Tibial artery (tissue), 4 donors: ENCODE measurements around the gene PROK1.

Source experiments
- DNase-seq, 2 donors: peaks; one replicate each; pipeline ENCODE4 v3.0.0-alpha.2; 2019
- H3K27ac ChIP-seq, 2 donors: fragments of 200-600 bp; sonication (generic) in 1 of 2; 1 replicate in 1 of 2; 2 replicates in 1 of 2; pipeline ENCODE4 v1.5.1; 2018 to 2019; ENCODE audit warnings: mild to moderate bottlenecking in 1 of 2
- H3K27me3 ChIP-seq, 2 donors: fragments of 200-600 bp; sonication (generic) in 1 of 2; one replicate each; pipeline versions ENCODE4 v1.5.1 to v1.6.0; 2016 to 2019
- H3K36me3 ChIP-seq, 3 donors: fragments of 200-600 bp; sonication (generic) in 2 of 3; one replicate each; pipeline ENCODE4 v1.5.1; 2016 to 2019; ENCODE audit warnings: mild to moderate bottlenecking in 2 of 3
- H3K4me1 ChIP-seq, 4 donors: fragments of 200-600 bp; sonication (generic) in 2 of 4; 1 replicate in 3 of 4; 2 replicates in 1 of 4; pipeline ENCODE4 v1.5.1; 2016 to 2019
- H3K4me3 ChIP-seq, 2 donors: fragments of 200-600 bp; sonication (generic) in 1 of 2; 1 replicate in 1 of 2; 2 replicates in 1 of 2; pipeline ENCODE4 v1.5.1; 2018 to 2019; ENCODE audit warnings: mild to moderate bottlenecking in 2 of 2
- H3K9me3 ChIP-seq, 3 donors: fragments of 200-600 bp; sonication (generic) in 1 of 3; one replicate each; pipeline ENCODE4 v1.5.1; 2016 to 2019
- intact Hi-C: fragments of 100-400 bp; cut with DNase I; formaldehyde crosslinking; loops from one replicate; pipeline ENCODE4 v1.15.0; 2023; ENCODE audit warnings: low total_unique reads
- TF ChIP-seq, protein P1 (sequence below), 2 experiments: fragments of 200-600 bp in 1 of 2; fragments of 450-650 bp in 1 of 2; IDR thresholded peaks; one replicate each; pipeline ENCODE4 v1.5.1; 2017 to 2019; ENCODE audit warnings: antibody characterized with exemption in 2 of 2, mild to moderate bottlenecking in 1 of 2, moderate library complexity in 1 of 2

PROK1 gene

DNA sequence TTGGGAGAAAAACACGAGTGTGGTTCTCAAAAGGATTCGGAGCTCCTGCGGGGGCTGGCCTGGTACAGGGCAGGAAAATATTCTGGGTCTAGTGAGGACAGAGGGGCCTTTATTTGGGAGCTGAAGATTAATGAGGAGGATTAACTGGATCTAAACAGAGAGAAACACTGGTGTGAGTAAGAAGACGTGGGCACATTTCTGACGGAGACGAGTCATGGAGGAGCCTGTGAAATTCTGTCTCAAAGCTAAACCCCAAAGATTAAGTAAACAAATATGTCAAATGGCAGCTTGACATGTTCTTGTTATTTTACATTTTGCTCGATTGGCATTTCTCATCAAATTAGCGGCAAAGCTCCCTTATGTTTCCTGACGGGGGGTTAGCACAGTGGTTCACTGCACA lies 12.8 kb downstream of the PROK1 start:
- intact Hi-C loops, result loop anchor here (5.0 kb wide), 1 partner anchor 256 kb away; no protein-coding TSS in a partner anchor
- peaks cover 0 to 5% of the 10 kb centered on the region in 2 donors for H3K27me3 ChIP-seq
- H3K27ac ChIP-seq, result no peak overlapping the region
- no peaks in the 10 kb centered on the region for H3K4me1 ChIP-seq
- no peaks in the 10 kb centered on the region for H3K36me3 ChIP-seq
- TF ChIP-seq, protein P1, sequence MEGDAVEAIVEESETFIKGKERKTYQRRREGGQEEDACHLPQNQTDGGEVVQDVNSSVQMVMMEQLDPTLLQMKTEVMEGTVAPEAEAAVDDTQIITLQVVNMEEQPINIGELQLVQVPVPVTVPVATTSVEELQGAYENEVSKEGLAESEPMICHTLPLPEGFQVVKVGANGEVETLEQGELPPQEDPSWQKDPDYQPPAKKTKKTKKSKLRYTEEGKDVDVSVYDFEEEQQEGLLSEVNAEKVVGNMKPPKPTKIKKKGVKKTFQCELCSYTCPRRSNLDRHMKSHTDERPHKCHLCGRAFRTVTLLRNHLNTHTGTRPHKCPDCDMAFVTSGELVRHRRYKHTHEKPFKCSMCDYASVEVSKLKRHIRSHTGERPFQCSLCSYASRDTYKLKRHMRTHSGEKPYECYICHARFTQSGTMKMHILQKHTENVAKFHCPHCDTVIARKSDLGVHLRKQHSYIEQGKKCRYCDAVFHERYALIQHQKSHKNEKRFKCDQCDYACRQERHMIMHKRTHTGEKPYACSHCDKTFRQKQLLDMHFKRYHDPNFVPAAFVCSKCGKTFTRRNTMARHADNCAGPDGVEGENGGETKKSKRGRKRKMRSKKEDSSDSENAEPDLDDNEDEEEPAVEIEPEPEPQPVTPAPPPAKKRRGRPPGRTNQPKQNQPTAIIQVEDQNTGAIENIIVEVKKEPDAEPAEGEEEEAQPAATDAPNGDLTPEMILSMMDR (IDR thresholded peaks at IDR 0.05), result no peak
- no peaks in the 10 kb centered on the region for H3K9me3 ChIP-seq
- DNase-seq, result no peak
- no peak overlapping the region for H3K4me3 ChIP-seq

DNA sequence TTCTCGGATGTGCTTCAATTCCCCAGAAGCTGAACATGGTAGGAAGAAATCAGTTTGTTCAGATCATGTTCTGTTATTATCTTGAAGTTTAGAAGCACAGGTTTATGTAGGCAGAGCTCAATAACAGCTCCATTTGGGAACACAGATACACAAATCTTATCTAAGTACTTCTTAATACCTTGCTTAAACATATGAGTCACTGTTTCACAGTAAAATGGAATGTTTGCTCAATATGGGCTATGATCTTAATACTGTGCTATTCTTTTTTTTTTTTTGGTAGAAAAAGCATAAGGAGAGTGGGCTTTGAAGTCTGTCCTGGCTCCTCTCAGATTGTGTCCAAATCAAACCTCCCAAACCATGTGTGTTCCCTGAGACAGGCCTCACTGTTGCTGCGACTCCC lies 13.4 kb downstream of the PROK1 start:
- H3K9me3 ChIP-seq, result no peaks in the 10 kb centered on the region
- intact Hi-C loops, result loop anchor here (5.0 kb wide), 1 partner anchor 257 kb away; no protein-coding TSS in a partner anchor

DNA sequence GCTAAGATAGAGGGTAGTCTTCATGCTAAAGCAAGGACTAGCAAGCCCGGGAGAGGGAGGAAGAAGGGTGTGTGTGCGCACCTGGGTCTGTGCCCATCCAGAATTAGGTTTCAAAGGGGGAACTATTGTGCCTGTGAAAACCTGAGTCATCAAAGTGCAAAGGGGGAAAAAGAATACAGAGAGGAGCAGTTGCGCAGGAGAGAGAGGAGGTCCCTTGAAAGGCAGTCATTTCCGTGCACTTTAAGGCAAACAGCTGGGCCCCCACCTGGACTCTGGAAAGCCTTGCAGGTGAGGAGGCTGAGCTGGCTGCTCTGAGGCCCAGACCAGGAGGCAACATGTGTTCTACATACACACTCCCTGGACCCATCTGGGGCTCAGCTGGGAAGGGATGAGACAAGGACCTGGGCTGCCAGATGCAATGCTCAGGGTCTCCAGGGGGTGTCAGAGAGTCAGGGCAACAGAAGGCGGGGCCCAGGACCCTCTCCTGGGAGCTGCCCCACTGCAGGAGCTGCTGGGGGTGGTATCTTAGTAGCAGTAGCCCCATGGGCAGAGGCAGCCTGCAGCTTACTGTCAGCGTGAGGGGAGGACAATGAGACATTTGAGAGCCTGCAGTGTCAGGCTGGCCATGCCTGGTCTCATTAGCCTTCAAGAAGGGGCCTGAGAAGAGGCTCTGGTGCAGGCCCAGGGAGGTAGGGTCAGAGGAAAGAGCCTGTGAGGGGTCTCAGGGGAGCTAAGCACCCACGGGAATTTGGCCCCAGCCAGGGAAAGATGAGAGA lies 14.3 kb downstream of the PROK1 start:
- TF ChIP-seq, protein P1 (IDR thresholded peaks at IDR 0.05), result no peak
- intact Hi-C loops, result no loop called here
- Histone ChIP-seq H3K4me3 (no peak overlapping the region), H3K36me3 (no peaks in the 10 kb centered on the region), H3K27me3 (no peaks in the 10 kb centered on the region), H3K27ac (no peak overlapping the region), H3K9me3 (no peaks in the 10 kb centered on the region), H3K4me1 (no peaks in the 10 kb centered on the region)
- no peak for DNase-seq

More for the DNA sequence above, 13.4 kb downstream of the PROK1 start:
- Histone ChIP-seq H3K36me3 (no peaks in the 10 kb centered on the region), H3K4me3 (no peak overlapping the region), H3K27me3 (peaks cover 0 to 4% of the 10 kb centered on the region in 2 donors), H3K27ac (no peak overlapping the region), H3K4me1 (no peaks in the 10 kb centered on the region)
- no peak for DNase-seq
- TF ChIP-seq, protein P1 (IDR thresholded peaks at IDR 0.05), result no peak

DNA sequence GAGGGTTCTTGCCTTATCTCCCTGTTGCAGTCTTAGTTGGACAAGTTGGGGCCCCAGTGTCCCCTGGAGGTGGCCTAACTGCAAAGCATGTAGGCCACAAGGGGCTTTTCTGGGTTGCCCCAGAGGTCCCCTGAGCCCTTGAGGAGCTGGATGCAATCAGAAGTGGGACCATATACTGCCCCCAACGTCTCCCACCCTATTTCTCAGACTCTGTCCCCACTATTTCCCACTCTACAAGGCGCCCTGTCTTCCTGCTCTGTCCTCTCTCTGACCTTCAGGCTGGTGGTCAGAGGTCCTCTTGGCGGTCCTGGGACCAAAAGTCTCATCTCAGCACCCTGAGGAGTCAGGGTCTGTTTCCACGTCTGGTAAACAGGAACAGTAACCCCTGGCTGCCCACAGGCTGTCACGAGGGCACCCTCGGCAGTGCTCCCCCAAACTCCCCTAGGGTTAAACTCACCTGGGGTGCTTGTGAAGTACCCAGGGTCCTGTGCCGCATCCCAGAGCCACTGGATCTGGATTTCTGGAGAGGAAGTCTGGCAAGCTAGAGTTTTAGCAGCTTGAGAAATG lies 14.9 kb downstream of the PROK1 start:
- Histone ChIP-seq H3K4me3 (no peak overlapping the region), H3K4me1 (no peaks in the 10 kb centered on the region), H3K36me3 (no peaks in the 10 kb centered on the region), H3K27me3 (no peaks in the 10 kb centered on the region), H3K9me3 (no peaks in the 10 kb centered on the region), H3K27ac (no peak overlapping the region)
- DNase-seq, result no peak
- intact Hi-C loops, result no loop called here
- TF ChIP-seq, protein P1 (IDR thresholded peaks at IDR 0.05), result no peak

DNA sequence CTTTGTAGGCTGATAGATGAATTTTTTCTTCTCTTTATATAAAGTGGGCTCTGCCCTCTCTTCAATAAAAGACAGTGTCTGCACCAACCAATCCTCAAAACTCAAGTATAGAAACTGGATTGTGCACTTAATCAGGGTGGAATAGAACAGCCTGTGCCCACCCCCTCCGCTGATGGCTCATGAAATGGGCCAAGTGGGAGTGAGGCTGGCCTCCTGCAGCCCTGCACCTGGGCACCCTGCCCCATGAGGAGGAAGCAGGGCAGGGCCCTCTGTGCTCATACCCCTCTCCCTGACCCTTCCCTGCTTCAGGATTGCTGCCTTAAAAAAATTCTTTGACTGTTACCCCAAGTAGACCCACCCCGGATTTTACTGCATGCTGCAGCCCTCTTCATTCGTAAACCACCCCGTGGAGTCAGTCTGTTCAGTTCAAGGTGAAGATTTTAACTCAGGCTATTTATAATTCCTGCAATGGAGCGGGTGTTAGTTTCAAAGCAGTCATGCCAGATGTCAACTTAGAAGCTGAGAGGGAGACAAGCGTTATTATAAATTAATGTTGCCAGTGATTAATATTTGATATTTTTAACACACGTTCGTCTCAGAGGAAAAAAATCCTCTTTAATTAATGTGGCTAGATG lies 15.8 kb downstream of the PROK1 start:
- intact Hi-C loops, result no loop called here
- H3K4me1 ChIP-seq, result no peaks in the 10 kb centered on the region
- no peak overlapping the region for H3K27ac ChIP-seq

More for the DNA sequence above, 15.8 kb downstream of the PROK1 start:
- DNase-seq, result no peak
- TF ChIP-seq, protein P1 (IDR thresholded peaks at IDR 0.05), result no peak
- Histone ChIP-seq H3K9me3 (no peaks in the 10 kb centered on the region), H3K27me3 (no peaks in the 10 kb centered on the region), H3K4me3 (no peak overlapping the region), H3K36me3 (no peaks in the 10 kb centered on the region)
